ENCODE results near the gene KRTAP12-3. TPM values are rescaled to one million over a fixed set of nuclear protein-coding genes. Genes with fewer than 3 reads are reported as not detected.
A peak's percentile ranks its signal among the peaks of the same experiment; 100 is the strongest.

KRTAP12-3 gene
- total and polyA plus RNA-seq, 4 donors: not detected

DNA sequence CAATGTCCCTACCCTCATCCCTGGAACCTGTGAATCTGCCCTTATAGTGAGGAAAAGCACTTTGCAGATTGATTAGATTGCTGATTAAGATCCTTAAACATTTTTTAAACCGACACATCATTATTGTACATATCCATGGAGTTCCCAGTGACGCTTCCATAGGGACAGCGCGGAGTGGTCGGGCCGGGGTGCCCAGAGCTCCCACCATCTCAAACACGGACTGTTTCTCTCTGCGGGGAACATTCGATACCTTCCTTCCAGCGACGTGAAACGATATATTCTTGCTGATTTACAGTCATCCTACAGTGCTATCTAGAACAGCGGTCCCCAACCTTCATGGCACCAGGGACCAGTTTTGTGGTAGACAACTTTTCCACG lies 43.3 kb downstream of the KRTAP12-3 start (continued):
- TF ChIP-seq, protein P1, sequence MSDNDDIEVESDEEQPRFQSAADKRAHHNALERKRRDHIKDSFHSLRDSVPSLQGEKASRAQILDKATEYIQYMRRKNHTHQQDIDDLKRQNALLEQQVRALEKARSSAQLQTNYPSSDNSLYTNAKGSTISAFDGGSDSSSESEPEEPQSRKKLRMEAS (IDR thresholded peaks at IDR 0.05): no peak
- no peak for TF ChIP-seq FOXA2 (IDR thresholded peaks at IDR 0.05)

DNA sequence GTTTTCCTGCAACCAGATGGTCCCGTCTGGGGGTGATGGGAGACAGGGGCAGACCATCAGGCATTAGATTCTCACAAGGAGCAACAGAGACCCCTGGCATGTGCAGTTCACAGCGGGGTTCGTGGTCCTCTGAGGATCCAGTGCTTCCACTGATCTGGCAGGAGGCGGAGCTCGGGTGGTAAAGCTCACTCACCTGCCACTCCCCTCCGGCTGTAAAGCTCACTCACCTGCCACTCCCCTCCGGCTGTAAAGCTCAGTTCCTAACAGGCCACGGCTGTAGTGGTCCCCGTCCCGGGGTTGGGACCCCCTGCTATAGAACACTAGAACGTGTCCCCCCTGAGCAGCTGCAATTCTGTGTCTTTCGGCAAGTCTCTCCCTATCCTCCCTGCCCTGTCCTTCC lies 43.8 kb downstream of the KRTAP12-3 start:
- Histone ChIP-seq H3K4me3 (ENCODE audit: low read depth in 1 of 3, low read length in 3 of 3) (no peak overlapping the region), H3K27ac (ENCODE audit: low read depth in 1 of 2, low read length in 2 of 2) (no peak overlapping the region), H3K36me3 (ENCODE audit: control insufficient read depth in 4 of 4, insufficient read depth in 3 of 4, low read depth in 1 of 4, low read length in 3 of 4) (no peaks in the 10 kb centered on the region), H3K9me3 (ENCODE audit: control insufficient read depth in 4 of 4, low read length in 3 of 4) (no peaks in the 10 kb centered on the region), H3K27me3 (ENCODE audit: control insufficient read depth in 4 of 4, insufficient read depth in 4 of 4, low read length in 3 of 4) (peaks cover 3 to 14% (median 10%) of the 10 kb centered on the region in 4 donors), H3K9ac (ENCODE audit: low read depth in 1 of 2, low read length in 2 of 2) (no peak overlapping the region), H3K4me1 (ENCODE audit: control insufficient read depth in 4 of 4, insufficient read depth in 4 of 4, low read length in 3 of 4) (peaks cover 0 to 2% (median 0%) of the 10 kb centered on the region in 4 donors)
- DNase-seq (ENCODE audit: low spot score): peak; percentile 24
- TF ChIP-seq GABPA (IDR thresholded peaks at IDR 0.05 in 1 of 2, conservative IDR thresholded peaks at IDR 0.05 in 1 of 2): no peak
- no peak for TF ChIP-seq NR2F2 (IDR thresholded peaks at IDR 0.05)
- no peak for TF ChIP-seq HNF4G (IDR thresholded peaks at IDR 0.05)
- TF ChIP-seq, protein P2, sequence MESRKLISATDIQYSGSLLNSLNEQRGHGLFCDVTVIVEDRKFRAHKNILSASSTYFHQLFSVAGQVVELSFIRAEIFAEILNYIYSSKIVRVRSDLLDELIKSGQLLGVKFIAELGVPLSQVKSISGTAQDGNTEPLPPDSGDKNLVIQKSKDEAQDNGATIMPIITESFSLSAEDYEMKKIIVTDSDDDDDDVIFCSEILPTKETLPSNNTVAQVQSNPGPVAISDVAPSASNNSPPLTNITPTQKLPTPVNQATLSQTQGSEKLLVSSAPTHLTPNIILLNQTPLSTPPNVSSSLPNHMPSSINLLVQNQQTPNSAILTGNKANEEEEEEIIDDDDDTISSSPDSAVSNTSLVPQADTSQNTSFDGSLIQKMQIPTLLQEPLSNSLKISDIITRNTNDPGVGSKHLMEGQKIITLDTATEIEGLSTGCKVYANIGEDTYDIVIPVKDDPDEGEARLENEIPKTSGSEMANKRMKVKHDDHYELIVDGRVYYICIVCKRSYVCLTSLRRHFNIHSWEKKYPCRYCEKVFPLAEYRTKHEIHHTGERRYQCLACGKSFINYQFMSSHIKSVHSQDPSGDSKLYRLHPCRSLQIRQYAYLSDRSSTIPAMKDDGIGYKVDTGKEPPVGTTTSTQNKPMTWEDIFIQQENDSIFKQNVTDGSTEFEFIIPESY (IDR thresholded peaks at IDR 0.05): no peak
- no peak for TF ChIP-seq HNF4A (conservative IDR thresholded peaks at IDR 0.05)
- WGBS: 44% methylated on average over 12 of the region's 12 CpGs

DNA sequence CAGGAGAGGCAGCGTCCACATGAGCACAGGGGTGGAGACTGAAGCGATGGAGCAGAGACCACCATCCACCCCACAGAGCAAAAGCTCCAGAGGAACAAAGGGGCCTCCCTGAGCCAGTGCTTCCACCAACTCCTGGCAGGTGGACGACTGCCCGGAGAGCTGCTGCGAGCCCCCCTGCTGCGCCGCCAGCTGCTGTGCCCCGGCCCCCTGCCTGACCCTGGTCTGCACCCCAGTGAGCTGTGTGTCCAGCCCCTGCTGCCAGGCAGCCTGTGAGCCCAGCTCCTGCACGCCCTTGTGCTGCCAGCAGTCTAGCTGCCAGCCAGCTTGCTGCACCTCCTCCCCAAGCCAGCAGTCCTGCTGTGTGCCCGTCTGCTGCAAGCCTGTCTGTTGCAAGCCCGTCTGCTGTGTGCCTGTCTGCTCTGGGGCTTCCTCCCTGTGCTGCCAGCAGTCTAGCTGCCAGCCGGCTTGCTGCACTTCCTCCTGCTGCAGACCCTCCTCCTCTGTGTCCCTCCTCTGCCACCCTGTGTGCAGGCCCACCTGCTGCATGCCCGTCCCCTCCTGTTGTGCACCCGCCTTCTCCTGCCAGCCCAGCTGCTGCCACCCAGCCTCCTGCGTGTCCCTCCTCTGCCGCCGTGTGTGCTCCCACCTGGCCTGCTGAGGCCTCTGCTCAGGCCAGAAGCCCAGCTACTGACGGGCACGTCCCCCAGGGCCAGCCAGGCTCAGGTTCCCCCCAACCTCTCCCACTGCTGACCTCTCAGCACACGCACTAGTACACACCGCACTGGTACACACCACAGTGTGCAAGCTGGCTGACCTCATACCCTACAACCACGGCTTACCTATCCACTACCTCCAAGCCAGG lies 44.6 kb downstream of the KRTAP12-3 start:
- Histone ChIP-seq H3K36me3 (ENCODE audit: control insufficient read depth in 4 of 4, insufficient read depth in 3 of 4, low read depth in 1 of 4, low read length in 3 of 4) (no peaks in the 10 kb centered on the region), H3K9me3 (ENCODE audit: control insufficient read depth in 4 of 4, low read length in 3 of 4) (no peaks in the 10 kb centered on the region), H3K27ac (ENCODE audit: low read depth in 1 of 2, low read length in 2 of 2) (no peak overlapping the region), H3K4me3 (ENCODE audit: low read depth in 1 of 3, low read length in 3 of 3) (no peak overlapping the region), H3K27me3 (ENCODE audit: control insufficient read depth in 4 of 4, insufficient read depth in 4 of 4, low read length in 3 of 4) (peaks cover 3 to 21% (median 8%) of the 10 kb centered on the region in 4 donors), H3K9ac (ENCODE audit: low read depth in 1 of 2, low read length in 2 of 2) (no peak overlapping the region), H3K4me1 (ENCODE audit: control insufficient read depth in 4 of 4, insufficient read depth in 4 of 4, low read length in 3 of 4) (peaks cover 0 to 2% (median 0%) of the 10 kb centered on the region in 4 donors)
- no peak for TF ChIP-seq FOXA2 (IDR thresholded peaks at IDR 0.05)
- TF ChIP-seq HNF4G (IDR thresholded peaks at IDR 0.05): no peak
- TF ChIP-seq HNF4A (conservative IDR thresholded peaks at IDR 0.05): no peak
- TF ChIP-seq, protein P1 (IDR thresholded peaks at IDR 0.05): no peak
- no peak for TF ChIP-seq FOXA1 (IDR thresholded peaks at IDR 0.05)
- TF ChIP-seq, protein P2 (IDR thresholded peaks at IDR 0.05): no peak
- TF ChIP-seq, protein P3, sequence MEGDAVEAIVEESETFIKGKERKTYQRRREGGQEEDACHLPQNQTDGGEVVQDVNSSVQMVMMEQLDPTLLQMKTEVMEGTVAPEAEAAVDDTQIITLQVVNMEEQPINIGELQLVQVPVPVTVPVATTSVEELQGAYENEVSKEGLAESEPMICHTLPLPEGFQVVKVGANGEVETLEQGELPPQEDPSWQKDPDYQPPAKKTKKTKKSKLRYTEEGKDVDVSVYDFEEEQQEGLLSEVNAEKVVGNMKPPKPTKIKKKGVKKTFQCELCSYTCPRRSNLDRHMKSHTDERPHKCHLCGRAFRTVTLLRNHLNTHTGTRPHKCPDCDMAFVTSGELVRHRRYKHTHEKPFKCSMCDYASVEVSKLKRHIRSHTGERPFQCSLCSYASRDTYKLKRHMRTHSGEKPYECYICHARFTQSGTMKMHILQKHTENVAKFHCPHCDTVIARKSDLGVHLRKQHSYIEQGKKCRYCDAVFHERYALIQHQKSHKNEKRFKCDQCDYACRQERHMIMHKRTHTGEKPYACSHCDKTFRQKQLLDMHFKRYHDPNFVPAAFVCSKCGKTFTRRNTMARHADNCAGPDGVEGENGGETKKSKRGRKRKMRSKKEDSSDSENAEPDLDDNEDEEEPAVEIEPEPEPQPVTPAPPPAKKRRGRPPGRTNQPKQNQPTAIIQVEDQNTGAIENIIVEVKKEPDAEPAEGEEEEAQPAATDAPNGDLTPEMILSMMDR (IDR thresholded peaks at IDR 0.05; ENCODE audit: low read depth, low read length, missing input control): no peak
- TF ChIP-seq EGR1 (IDR thresholded peaks at IDR 0.05; ENCODE audit: low read depth in 2 of 2): no peak
- TF ChIP-seq, protein P4, sequence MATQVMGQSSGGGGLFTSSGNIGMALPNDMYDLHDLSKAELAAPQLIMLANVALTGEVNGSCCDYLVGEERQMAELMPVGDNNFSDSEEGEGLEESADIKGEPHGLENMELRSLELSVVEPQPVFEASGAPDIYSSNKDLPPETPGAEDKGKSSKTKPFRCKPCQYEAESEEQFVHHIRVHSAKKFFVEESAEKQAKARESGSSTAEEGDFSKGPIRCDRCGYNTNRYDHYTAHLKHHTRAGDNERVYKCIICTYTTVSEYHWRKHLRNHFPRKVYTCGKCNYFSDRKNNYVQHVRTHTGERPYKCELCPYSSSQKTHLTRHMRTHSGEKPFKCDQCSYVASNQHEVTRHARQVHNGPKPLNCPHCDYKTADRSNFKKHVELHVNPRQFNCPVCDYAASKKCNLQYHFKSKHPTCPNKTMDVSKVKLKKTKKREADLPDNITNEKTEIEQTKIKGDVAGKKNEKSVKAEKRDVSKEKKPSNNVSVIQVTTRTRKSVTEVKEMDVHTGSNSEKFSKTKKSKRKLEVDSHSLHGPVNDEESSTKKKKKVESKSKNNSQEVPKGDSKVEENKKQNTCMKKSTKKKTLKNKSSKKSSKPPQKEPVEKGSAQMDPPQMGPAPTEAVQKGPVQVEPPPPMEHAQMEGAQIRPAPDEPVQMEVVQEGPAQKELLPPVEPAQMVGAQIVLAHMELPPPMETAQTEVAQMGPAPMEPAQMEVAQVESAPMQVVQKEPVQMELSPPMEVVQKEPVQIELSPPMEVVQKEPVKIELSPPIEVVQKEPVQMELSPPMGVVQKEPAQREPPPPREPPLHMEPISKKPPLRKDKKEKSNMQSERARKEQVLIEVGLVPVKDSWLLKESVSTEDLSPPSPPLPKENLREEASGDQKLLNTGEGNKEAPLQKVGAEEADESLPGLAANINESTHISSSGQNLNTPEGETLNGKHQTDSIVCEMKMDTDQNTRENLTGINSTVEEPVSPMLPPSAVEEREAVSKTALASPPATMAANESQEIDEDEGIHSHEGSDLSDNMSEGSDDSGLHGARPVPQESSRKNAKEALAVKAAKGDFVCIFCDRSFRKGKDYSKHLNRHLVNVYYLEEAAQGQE (IDR thresholded peaks at IDR 0.05): no peak
- no peak for TF ChIP-seq RXRA (IDR thresholded peaks at IDR 0.05)
- TF ChIP-seq TAF1 (conservative IDR thresholded peaks at IDR 0.05): no peak
- no peak for TF ChIP-seq RAD21 (IDR thresholded peaks at IDR 0.05)
- TF ChIP-seq, protein P5, sequence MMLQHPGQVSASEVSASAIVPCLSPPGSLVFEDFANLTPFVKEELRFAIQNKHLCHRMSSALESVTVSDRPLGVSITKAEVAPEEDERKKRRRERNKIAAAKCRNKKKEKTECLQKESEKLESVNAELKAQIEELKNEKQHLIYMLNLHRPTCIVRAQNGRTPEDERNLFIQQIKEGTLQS (IDR thresholded peaks at IDR 0.05): no peak
- TF ChIP-seq JUND (IDR thresholded peaks at IDR 0.05): no peak
- DNase-seq (ENCODE audit: low spot score): peak; percentile 24
- WGBS: 69% methylated on average over 22 of the region's 22 CpGs

Data from liver (tissue), 9 donors.